Amygdala (tissue), 56 donors: ENCODE data around the gene TIGD4.

Experiments
- DNase-seq, 56 donors: peaks; one replicate each; lab custom pipeline; 2025; lab: John Stamatoyannopoulos, UW

TIGD4 gene

DNA sequence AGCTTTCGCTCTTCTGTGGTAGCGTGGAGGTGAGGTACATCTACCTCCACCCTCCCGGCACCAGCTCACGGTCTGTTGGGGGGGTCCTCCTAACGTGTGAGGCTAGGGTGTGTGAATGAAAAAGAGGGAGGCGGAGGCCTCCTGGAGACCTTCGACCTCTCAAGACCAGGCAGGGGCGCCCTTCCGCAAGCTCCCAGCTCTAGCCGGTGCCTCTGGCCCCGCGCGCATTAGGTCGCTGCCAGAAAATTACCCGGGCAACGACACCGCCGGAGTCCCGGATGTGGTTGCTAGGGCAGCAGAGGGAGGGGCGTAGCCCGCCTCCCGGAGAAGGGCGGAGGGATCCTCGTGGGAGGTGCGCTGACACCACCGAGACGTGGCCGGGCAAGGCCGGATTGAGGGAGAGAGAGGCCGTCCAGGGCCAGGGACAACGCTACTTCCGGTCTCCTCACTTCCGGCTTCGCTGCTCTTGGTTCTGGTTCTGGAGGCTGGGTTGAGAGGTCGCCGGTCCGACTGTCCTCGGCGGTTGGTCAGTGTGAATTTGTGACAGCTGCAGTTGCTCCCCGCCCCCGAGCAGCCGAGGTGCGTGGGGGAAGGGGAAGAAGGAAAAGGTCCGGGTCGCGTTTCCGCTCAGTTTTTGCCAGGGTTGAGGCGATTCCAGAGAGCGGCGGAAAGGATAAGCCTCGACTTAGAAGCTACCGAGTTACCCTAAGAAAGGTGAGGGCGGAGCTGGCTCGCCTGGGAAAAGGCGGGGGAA is at the start of gene TIGD4, which contains the start of gene ARFIP1:
TSS of gene TIGD4 (minus strand) at position 218 of the 754 bp plus-strand sequence. CDS start 8,726 bp downstream, outside the sequence.
TSS of gene ARFIP1 (plus strand) at position 442 of the 754 bp plus-strand sequence. CDS start 49,680 bp downstream, outside the sequence.
- DNase-seq: peak; percentile 77 to 99 (median 98)

DNA sequence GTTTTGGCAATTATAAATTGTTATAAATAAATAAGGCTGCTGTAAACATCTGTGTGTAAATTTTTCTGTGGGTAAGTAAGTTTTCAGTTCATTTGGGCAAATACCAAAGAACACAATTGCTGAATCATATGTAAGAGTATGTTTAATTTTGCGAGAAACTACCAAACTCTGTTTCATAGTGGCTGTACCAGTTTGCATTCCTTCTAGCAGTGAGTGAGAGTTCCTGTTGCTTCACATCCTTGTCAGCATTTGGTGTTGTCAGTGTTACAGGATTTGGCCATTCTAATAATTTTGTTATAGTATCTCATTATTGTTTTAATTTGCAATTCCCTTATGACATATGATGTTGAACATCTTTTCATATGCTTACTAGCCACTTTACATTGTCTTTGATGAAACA is 48.6 kb upstream of the TIGD4 start:
- no peak for DNase-seq

DNA sequence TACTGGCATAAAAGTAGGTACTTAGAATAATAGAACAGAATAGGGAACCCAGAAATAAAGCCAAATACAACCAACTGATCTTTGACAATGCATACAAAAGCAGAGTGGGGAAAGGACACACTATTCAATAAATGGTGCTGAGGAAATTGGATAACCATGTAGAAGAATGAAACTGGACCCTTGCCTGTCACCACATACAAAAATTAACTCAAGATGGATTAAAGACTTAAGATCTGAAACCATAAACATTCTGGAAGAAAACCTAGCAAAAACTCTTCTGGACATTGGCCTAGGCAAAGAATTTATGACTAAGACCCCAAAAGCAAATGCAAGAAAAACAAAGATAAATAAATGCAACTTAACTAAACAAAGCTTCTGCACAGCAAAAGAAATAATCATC is 45.8 kb upstream of the TIGD4 start:
- no peak for DNase-seq

DNA sequence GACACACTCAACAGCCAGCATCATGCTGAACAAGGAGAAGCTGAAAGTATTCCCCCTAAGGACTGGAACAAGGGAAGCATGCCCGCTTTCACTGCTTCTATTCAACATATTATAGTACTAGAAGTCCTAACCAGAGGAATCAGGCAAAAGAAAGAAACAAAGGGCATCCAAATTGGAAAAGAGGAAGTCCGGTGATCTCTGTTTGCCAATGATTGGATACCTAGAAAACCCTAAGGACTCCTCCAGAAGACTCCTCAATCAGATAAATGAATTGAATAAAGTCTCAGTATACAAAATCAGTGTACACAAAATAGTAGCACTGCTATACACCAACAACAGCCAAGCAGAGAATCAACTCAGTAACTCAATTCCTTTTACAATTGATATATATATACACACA is 45.0 kb upstream of the TIGD4 start:
- no peak for DNase-seq

DNA sequence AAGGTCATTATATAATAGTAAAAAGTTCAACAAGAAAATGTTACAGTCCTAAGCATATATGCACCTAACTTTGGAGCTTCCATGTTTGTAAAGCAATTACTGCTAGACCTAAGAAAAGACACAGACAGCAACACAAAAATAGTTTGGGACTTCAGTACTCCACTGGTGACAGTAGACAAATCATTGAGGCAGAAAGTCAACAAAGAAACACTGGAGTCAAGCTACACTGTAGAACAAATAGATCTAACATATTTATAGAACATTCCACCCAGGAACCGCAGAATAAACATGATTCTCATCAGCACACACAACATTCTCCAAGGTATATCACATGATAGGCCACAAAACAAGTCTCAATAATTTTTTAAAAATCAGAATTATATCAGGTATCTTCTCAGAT is 42.8 kb upstream of the TIGD4 start:
- DNase-seq: no peak

DNA sequence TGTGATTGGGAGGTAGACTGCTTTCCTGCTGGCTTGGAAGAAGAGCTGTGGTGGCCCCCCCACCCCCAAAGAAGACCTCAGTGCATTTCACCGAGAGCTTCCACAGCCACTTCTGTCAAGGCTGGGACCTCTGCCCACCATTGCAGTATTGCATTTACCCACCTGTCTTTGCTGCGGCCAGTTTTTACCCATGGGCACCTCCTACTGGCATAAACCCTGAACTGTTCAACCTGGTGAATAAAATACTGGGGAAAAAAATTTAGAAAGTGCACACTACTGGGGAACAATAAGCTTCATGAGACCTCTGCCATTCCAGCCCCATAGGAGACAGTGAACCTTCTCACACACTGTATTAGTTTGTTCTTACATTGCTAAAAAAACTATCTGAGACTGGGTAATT is 40.5 kb upstream of the TIGD4 start:
- no peak for DNase-seq

DNA sequence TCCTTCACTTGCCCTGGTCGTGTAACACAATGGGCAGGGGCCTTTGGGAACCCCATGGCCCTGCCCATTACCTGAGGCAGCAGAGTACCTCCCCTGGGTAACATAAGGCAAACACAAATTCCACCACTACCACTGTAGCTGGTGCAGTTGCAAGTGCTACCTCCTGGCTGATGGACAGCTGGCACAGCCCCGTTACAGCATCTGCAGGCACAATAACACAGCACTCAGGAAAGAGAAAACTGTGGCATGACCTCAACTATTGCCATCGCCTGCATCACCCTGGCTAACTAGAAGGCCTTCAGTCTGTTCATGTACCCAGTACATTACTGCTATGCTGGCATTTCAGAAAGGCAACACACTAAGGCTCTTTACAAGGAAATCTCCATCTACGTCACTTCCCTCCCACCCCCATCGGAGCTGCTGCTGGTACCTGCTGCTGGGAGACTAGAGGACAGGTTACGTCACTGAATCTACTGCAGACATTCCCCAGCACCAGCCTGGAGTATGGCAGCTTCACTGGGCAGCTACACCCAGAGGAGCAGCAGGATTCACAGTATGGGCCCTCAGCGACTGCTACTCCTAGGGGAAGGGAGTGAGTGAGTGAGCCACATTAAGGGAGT is 39.6 kb upstream of the TIGD4 start:
- DNase-seq: no peak

DNA sequence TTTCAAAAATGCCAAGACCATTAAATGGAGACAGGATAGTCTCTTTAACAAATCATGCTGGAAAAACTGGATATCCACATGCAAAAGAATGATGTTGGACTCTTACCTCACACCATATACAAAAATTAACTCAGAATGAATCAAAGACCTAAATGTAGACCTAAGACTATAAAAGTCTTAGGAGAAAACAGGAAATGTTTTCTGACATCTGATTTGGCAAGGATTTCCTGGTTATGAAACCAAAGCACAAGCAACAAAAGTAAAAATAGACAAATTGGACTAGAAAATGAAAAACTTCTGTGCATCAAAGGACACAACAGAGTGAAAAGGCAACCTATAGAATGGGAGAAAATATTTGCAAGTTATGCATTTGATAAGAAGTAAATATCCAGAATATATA is 37.8 kb upstream of the TIGD4 start:
- DNase-seq: no peak

DNA sequence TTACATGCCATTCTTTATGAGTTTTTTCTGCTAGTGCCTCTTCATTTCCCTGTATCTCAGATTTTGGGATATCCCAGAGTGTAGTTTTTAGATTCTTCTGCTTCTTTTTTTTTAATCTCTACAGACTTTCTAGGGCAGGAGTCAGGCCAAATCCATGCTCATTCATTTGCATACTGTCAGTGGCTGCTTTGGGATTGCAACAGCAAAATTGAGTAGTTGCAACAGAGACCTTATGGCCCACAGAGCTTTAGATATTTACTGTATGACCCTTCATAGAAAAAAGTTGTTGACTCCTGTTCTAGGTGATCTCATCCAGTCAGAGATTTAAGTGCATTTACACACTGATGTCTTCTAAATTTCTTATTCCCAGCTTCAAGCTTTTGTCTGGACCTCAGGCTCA is 35.5 kb upstream of the TIGD4 start:
- DNase-seq: no peak

DNA sequence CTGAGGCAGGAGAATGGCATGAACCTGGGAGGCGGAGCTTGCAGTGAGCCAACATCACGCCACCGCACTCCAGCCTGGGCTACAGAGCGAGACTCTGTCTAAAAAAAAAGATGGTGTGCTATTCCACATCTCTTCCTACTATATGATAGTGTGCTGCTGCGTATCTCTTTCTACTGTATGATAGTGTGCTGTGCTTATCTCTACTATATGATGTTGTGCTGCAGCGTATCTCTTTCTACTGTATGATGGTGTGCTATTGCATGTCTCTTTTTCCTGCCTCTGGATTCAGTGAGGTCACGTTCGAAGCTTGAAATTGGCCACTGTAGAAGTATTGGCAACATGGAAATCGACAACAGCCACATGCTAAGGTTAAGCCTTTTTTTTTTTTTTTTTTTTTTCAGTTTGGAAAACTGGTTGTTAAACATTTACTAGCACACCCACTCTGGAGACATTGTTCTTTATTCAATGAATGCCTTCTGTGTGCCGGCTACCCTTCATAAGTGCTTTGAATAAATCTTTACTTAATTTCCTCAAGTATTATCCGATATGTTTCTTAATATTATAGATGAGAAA is 31.3 kb upstream of the TIGD4 start:
- DNase-seq: no peak

DNA sequence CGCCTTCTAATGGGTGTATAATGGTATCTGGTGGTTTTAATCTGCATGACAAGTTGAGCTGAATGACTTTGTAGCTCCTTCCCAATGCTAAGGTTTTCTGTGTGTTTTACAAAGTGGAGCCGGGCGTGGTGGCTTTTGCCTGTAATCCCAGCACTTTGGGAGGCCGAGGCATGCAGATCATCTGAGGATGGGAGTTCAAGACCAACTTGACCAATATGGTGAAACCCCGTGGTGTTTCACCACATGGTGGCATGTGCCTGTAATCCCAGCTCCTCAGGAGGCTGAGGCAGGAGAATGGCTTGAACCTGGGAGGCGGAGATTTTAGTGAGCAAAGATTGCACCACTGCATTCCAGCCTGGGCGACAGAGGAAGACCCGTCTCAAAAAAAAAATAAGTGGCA is 29.1 kb upstream of the TIGD4 start:
- DNase-seq: no peak

DNA sequence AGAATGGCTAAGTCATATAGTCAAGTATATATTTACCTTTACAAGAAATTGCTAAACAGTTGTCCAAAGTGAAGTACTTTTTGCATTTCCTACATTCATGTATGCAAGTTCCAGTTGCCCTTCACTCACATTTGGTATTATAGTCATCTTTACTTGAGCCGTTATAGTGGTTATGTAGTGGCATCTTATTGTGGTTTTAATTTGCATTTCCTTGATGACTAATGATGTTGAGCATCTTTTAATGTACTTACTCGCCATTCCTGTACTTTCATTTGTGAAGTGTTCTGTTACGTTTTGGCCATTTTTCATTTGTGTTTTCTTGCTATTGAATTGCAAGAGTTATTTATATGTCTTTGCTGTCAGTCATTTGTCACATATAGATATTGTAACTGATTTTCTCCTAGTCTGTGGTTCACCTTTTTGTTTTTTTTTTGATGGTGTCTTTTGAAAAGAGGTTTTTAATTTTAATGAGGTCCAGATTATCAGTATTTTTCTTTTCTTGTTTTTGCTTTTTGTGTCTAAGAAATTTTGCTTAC is 27.8 kb upstream of the TIGD4 start:
- no peak for DNase-seq

DNA sequence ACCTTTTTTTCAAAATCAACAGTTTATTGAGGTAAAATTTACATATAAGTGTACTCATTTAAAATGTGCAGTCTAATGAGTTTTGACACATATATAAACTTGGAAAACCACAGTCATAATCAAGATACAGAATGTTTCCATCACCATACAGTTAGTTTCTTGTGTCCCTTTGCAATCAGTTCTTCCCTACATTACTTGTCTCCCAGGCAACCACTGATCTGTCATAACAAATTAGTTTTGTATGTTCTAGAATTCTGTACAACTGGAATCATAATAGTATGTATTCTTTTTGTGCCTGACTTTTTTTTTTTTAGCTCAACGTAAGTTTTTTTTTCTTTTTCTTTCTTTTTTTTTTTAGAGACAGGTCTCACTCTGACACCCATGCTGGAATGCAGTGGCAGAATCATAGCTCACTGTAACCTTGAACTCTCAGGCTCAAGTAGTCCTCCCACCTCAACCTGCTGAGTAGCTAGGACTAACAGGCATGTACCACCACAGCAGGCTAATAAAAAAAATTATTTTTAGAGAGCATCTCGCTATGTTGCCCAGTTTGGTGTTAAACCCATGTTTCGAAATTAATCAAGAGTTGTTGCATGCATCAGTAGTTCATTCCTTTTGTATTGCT is 27.1 kb upstream of the TIGD4 start:
- no peak for DNase-seq

DNA sequence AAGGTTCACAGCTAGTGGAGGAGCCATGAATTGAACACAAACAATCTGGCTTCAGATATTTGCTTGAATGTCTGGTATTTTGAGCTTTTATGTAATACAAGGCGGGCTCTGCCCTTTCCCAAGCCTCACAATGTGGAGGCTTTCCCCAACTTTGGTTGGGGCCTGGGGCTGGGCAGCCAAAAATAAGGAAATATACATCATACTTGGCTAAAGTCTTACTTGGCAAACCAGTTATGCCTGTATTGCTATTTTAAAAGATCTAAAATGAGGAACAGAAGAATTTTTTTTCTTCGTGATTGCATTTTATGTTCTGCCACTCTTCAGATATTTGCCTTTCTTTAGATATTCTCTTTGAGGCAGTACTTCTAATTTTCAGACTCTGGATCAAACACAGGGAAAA is 26.3 kb upstream of the TIGD4 start:
- no peak for DNase-seq

DNA sequence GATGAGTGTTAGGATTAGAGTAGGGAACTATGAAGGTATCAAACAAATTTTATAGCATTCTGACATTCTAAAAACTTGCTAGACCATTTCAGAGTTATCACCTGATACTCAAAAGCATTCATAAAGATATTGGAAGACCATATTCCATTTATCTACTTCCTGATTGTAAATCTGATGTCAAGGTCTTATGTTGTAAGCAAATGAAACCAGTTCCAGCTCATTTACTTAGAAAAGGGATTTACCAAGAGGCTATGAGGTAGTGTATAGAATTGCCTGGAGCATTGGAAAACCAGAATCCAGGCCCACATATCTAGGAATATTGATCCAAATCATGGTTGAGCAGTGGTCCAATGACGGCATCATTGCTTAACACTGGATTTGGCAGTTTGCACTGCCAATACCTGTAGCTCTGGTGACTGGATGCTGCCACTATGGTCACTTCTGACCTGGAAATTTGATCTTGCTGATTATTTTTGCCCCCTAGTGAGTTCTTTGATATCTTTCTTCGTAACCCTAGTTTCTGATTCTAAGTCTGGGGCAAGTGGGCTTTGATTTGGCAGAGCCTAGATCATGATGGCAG is 25.6 kb upstream of the TIGD4 start:
- DNase-seq: no peak

DNA sequence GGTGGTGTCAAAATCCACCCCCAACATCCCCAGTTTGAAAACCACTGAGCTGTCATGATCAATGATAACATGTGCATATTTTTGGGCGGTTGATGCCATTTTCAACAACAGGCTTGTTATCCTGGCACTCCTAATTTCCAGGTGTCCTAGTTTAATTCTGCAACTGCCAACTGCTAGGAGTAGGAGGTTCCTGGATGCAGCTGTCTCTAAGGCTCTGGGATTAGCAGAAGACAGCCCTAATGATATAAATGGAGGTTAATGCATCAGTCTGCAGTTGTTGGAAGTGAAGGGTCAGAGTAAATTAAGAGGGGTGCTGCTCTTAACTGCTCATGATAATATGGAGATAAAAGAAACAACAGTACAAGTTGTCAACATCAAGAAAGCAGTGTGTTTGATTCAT is 24.0 kb upstream of the TIGD4 start:
- DNase-seq: no peak

DNA sequence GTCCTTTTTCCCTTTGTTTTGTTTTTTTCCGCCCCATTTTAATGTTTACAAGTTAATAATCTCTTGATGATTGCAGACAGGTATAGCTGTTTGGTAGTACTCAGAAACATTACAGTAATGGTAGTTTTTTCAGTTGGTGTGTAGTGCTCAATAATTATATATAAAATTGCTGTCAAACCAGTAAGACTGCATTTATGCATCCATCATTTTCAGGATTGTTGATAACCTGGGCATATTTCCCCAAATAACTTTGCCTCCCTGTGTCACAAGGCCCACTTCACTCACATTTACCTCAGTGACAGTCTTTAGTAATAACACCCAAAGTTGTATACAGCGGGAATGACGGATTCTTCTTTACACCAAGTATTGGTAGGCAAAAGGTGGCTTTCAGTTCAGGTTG is 16.4 kb upstream of the TIGD4 start:
- DNase-seq: no peak

DNA sequence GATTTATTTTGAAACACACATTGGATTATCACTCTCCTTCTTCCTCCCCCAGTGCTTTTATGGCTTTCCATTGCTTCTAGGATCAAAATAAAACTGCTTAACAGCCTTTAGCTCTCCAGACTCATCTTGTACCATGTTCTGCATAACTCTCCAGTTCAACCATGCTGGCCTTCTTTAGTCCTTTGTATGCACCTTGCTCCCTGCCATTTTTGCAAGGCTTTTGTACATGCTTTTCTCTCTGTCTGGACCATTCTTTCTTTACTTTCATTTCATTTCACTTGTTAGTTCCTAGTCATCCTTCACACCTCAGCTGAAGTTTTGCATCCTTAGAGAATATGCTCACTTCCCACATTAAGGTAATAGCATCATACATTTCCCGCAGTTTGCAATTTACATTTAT is 7.1 kb upstream of the TIGD4 start:
- no peak for DNase-seq

DNA sequence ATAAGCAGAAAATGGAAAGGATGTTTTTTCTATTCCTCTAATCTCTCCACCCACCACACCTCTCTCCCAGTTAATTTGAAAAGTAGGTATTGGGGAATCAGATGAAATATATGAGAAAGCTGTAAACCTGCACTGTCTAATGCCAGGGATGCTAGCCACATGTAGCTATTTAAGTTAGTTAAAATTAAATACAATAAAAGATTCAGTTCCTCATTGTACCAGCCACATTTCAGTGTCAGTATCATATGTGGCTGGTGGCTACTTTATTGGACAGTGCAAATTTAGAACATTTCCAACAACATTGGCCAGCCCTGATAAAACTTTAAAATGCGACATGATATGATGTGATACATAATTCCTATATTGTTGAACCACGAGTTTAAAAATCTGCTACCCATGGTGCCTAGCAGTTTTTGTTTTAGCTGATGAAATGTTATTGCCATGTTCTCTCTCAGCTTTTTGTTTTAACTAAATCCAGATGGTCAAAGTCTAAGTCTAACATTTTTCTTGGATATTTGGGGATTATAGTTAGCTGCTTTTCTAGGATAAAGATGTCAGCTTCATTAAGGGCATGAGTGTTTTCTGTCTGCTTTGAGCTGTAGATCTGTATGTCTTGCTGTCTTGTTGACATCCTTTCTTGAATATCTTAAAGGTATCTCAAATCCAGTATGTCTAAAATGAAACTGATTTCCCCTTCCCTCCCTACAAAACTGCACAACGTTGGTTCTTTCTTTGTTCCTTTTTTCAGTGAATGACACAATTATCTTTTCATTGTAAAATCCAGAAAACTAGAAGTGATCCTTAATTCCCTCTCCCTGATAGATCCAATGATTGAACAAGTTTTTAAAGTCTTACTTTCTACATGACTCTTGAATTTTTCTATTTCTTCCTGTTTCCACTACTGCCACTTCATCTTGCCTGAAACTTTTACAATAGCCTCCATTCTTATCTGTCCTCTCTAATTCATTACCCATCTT is 6.4 kb upstream of the TIGD4 start:
- DNase-seq: no peak
